Brain microvascular endothelial cell (primary cell): ENCODE results near the gene TNPO3.
A peak's percentile ranks its signal among the peaks of the same experiment; 100 is the strongest.

Experiments
- DNase-seq: peaks from one replicate; pipeline ENCODE4 v3.0.0-alpha.2; 2020
- H3K27ac ChIP-seq: fragments of 250-450 bp; sonication (Bioruptor Pico); 2 replicates; pipeline ENCODE4 v1.5.1; 2020; ENCODE audit warnings: mild to moderate bottlenecking, moderate library complexity
- H3K27me3 ChIP-seq: fragments of 250-450 bp; sonication (Bioruptor Pico); replicated peaks from 2 replicates; pipeline ENCODE4 v1.5.1; 2020; ENCODE audit warnings: mild to moderate bottlenecking
- H3K36me3 ChIP-seq: fragments of 250-450 bp; sonication (Bioruptor Pico); replicated peaks from 2 replicates; pipeline ENCODE4 v1.5.1; 2020; ENCODE audit warnings: mild to moderate bottlenecking
- H3K4me3 ChIP-seq: 2 replicates; pipeline ENCODE4 v1.5.1; 2011; ENCODE audit warnings: low read depth, mild to moderate bottlenecking, control low read depth, low read length, moderate library complexity
- CTCF ChIP-seq: IDR thresholded peaks from 2 replicates; pipeline ENCODE4 v1.5.1; 2011; ENCODE audit warnings: low read depth, mild to moderate bottlenecking, moderate library complexity, low read length, control low read depth, inconsistent platforms; ENCODE audit errors: missing control alignments
- in situ Hi-C: cut with HindIII; loops from 2 replicates; pipeline ENCODE4 v1.10.0; 2017; ENCODE audit warnings: low sequenced_read_pairs, low pct_ligation_motif_present

The TNPO3 gene

GRCh38 chr7:129054438-129055293 is at the start of gene TNPO3:
Gene TNPO3, minus strand, starts transcription at chr7:129055111. Its CDS starts 341 bp downstream, at chr7:129054770.
- in situ Hi-C loops: no loop called here
- peak within 1 kb of the TSS; percentile 87 for H3K27ac ChIP-seq
- H3K36me3 ChIP-seq: no peaks in the 10 kb centered on the region

GRCh38 chr7:129103561-129104324 is 48.8 kb upstream of the TNPO3 start:
- H3K27me3 ChIP-seq: peaks cover 2% of the 10 kb centered on the region
- DNase-seq: no peak
- H3K4me3 ChIP-seq: no peak overlapping the region
- TF ChIP-seq CTCF: no peak
- in situ Hi-C loops: no loop called here
- no peak overlapping the region for H3K27ac ChIP-seq
- no peaks in the 10 kb centered on the region for H3K36me3 ChIP-seq

More at GRCh38 chr7:129054438-129055293, at the start of gene TNPO3:
- no peak for TF ChIP-seq CTCF
- DNase-seq: peak; percentile 84
- H3K4me3 ChIP-seq: peak within 1 kb of the TSS; percentile 99
- no peaks in the 10 kb centered on the region for H3K27me3 ChIP-seq

GRCh38 chr7:129101746-129102145 is 46.8 kb upstream of the TNPO3 start:
- TF ChIP-seq CTCF: no peak
- DNase-seq: no peak
- Histone ChIP-seq H3K36me3 (no peaks in the 10 kb centered on the region), H3K4me3 (no peak overlapping the region), H3K27ac (no peak overlapping the region), H3K27me3 (peaks cover 2% of the 10 kb centered on the region)
- in situ Hi-C loops: no loop called here

GRCh38 chr7:129100827-129101166 is 45.9 kb upstream of the TNPO3 start:
- in situ Hi-C loops: no loop called here
- no peak overlapping the region for H3K27ac ChIP-seq
- no peak overlapping the region for H3K4me3 ChIP-seq
- H3K36me3 ChIP-seq: no peaks in the 10 kb centered on the region
- no peak for DNase-seq
- H3K27me3 ChIP-seq: peaks cover 2% of the 10 kb centered on the region
- TF ChIP-seq CTCF: no peak

- peaks cover 2% of the 10 kb centered on the region for H3K27me3 ChIP-seq
- no peak overlapping the region for H3K27ac ChIP-seq
- no peaks in the 10 kb centered on the region for H3K36me3 ChIP-seq
- DNase-seq: no peak
- no peak overlapping the region for H3K4me3 ChIP-seq
- TF ChIP-seq CTCF: no peak
- in situ Hi-C loops: loop anchor here (25.0 kb wide), 1 partner anchor 186 kb away; the partner anchor contains the start of gene KCP
These were observed 43.6 kb upstream of the TNPO3 start for GRCh38 chr7:129098409-129099084.
